GM19438 (cell line): ENCODE data around the gene NTN1.

Source experiments
- ATAC-seq: cut with Tn5 transposase; IDR thresholded peaks from one replicate; pipeline ENCODE4 v1.9.1; 2021; ENCODE audit warnings: low read depth; ENCODE audit not compliant: unreplicated experiment

NTN1 gene

GRCh38 chr17:9209781-9210370 lies 188.6 kb downstream of the NTN1 start:
- ATAC-seq, result no peak

DNA sequence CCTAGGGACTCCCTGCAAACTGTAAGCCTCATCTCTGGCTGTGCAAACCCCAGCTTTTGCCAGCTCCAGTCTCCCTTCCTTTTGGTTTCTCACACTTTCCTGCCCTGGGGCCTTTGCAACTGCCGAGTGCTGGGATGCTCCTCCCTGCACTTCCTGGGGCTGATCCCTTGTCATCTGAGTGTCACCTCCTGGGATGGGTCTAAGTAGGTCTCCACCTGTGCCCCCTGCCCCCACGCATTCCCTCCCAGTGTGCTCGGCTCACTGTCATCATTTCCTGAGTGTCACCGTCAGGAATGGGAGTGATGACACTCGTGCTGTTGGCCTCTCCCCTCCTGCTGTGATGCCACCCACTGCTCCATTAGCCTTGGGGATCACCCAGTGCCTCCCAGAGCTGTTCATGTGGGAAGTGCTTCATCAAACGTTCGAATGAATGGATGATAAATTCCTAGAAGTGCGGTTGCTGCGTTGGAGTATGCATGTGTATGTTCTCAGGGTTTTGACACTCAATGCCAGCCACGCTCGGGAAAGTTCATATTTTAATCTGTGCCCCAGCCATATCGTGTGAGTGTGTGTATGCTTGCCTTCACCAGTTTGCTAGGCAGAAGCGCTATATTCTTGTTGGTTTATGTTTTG lies 189.9 kb downstream of the NTN1 start:
- no peak for ATAC-seq

DNA sequence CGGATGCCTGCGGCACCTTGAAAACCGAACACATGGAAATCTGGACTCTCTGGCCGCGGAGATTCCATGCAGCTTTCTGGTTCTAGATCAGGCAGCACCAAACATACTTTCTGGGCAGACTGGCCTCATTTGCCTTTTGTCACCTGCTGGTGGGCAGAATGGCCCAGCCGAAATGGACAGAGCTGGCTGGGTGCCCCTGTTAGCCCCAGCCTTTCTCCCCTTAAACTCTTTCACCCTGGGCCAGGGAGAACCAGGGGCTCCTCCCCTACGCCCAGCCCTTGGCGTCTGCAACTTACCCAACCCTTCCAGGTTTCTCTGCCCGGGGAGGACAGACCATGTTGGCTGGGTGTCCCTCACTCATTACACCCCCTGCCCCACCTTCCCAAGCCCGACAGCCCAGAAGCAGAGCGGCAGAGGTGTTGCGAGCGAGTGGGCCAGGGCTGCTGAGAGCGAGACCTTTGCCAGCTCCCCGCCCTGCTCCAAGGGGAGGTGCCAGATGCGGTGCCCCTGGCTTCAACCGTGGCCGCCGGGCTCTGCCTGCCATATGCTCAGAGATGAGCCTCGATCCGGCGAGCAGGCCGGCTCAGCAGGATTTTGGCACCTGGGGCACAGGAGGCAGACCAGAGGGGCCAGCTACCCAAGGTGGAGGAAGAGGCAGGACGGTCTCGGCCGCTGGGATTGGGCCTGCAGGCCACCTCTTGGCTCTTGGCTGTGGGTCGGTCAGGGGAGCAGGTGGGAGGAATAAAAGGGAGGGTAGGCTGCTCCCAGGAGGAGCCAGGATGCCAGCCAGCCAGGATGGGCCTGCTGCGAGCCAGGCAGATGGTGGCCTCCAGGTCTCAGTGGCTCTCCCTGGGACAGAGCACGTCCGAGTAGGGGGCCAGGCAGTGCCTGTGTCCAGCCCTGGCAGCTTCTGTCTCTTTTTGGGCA lies 191.3 kb downstream of the NTN1 start:
- ATAC-seq, result no peak

DNA sequence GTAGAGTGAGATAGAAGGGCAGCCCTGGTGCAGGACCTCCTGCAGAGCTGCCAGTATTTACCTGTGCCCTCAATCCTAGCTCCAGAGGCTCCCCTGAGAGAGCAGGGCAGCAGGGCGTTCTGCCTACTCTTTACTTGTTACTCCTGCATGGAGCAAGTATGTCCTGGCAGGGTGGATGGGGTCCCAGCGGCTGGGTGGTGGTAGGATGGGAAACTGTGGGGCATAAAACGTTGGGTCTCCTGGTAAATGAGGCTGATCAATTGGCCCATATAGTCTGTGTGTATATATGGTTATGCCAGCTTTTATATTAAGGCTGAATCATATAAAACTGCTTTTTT lies 192.0 kb downstream of the NTN1 start:
- no peak for ATAC-seq

- ATAC-seq, result no peak
Measured at GRCh38 chr17:9215465-9215864, 194.2 kb downstream of the NTN1 start.

GRCh38 chr17:9217151-9218056 lies 196.1 kb downstream of the NTN1 start:
- ATAC-seq, result no peak

GRCh38 chr17:9218064-9218635 lies 196.8 kb downstream of the NTN1 start:
- no peak for ATAC-seq

GRCh38 chr17:9218911-9219310 lies 197.6 kb downstream of the NTN1 start:
- no peak for ATAC-seq

DNA sequence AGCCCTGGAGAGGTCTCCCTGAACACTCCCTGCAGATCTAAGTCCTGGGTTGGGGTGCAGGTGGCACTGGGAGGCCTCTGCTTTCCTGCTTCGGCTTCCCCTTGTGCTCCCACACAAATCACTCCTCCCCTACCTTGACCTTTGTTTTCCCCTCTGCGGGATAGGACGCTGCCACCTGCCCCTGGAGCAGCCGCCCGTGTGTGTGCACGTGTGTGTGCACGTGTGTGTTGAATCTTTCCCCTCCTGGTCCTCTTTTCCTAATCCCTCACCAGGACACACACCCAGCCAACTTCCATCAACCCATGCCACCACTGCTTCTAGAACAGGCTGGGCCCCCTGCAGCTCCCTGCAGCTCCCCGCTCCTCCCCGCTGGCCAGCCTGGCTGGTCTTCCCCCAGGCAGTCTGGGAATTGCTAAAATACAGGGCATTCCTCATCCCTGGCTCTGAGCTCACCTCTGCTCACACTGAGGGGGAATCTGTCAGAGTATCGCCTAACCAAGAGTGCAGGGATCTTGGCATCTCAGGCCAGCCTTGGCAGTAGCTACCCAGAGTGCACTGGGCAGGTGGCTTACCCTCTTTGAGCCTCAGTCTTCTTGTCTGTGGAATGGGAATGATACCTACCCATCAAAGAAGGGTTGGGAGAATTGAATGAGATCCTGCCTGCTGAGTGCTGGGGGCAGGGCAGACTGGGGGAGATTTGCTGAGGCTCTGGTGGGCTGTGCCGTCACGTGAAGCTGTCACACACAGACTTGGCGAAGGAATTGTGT lies 198.5 kb downstream of the NTN1 start:
- ATAC-seq, result no peak

DNA sequence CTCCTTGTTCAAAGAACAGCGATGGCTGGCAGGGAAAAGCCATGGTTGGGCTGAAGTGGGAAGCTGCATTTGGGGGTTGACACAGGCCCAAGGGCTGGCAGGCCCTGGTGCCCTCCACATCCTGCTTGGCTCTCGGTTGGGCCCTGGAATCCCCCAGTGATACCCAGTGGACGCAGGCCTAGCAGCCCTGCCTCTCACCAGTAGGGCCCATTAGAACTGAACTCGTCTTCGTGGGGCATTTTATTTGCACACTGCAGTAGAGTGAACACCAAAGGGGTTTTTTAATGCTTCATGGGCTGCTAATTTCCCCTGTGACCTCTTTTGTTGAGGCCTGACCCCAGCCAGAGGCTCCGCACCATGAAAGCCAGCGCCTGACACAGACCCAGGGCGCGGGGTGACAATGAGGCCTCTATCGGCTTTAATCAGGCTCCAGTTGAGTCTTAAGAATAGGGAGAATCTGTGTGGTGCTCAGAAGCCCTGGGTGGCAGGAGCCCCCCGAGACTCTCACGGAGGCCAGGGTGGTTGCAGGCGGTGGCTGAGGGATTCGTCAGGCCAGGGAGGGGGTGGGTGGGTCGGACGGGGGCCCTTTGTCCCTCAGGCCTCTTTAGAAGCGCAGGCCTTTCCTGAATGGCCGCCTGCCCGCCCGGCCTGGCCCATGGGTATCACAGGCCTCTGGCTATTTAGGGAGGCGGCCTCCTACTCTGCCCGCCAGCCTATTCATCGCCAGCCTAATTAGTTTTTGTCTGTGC lies 199.3 kb downstream of the NTN1 start:
- no peak for ATAC-seq

DNA sequence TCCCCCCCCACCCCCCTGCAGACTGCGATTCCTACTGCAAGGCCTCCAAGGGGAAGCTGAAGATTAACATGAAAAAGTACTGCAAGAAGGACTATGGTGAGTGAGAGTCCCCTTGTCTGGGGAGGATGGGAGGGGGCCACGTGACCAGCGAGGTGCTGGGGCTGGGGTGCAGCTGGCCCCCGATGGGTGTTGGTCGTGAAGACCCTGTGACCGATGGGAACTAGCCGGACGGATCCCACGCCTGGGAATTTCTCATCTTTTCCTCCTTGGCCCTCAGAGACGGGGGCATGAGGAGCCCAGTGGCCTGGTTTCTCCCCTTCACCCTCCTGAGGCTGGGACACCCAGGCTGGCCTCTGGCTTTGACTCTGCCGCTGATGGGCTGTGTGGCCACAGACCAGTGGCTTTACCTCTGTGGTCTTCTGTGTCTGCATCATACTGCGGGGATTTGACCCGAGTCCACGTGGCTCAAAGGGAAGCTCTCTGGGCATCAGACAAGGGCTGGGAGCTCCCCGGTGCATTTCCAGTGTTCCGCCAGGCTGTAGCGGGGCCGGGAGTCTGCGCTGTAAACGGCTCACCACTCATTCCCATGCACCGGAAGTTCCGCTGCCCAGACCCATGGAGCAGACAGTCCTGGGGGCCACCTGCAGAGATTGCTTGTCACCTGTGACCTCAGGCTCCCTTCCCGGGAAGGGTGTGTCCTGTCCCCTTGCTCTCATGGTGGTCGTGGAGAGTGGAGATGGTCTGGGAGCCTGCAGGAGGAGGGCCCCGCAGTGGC lies 200.0 kb downstream of the NTN1 start:
- no peak for ATAC-seq

DNA sequence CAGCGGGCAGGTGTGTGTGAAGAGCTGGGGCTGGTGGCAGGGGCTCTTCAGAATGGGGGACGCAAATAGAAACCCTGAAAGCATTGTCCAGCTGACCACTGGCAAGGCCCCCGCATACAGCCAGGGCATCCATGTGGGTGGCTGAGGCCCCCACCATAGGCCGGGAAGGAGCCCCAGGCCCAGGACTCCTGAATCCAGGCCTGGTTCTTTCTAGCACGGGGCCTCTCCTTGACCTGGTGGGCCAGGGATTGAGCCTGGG lies 200.5 kb downstream of the NTN1 start:
- ATAC-seq, result no peak

GRCh38 chr17:9223531-9223930 lies 202.2 kb downstream of the NTN1 start:
- no peak for ATAC-seq

- no peak for ATAC-seq
Measured at GRCh38 chr17:9224485-9224884, 203.2 kb downstream of the NTN1 start.

DNA sequence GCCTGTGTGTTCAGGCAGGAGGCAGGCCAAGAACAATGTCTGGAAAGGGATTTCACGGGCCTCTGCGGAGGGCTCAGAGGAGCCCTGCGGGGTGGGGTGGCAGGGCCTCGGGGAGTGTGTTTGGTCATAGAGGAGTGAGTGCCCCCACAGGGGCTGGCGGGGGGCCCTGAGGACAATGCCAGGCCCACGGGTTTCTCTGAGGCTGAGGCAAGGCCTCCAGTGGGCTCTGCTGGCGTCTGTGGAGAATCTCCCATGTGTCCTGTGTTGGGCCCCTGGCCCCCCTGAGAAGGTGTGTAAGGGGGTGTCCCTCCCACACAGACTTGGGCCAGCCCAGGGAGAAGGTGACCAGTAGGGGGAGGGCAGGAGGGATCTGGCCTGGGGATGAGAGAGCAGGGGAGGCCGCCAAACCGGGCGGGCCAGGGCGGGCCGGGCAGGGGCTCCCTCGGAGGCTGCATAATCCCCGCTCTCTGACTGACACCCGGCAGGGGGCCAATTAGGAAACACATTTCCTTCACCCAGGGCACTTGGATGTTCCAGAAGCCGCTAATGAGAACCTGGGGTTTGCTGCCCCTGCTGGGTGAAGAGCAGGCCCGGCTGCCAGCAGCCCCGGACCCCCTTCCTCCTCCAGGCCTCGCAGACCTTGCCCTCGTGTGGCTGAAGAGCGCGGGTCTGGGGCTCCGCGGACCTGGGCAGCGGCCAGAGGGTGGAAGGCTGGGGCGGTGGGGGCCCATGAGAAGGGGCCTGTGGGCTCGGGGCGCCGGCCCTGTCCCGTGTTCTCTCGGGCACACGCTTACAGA lies 204.2 kb downstream of the NTN1 start:
- no peak for ATAC-seq

DNA sequence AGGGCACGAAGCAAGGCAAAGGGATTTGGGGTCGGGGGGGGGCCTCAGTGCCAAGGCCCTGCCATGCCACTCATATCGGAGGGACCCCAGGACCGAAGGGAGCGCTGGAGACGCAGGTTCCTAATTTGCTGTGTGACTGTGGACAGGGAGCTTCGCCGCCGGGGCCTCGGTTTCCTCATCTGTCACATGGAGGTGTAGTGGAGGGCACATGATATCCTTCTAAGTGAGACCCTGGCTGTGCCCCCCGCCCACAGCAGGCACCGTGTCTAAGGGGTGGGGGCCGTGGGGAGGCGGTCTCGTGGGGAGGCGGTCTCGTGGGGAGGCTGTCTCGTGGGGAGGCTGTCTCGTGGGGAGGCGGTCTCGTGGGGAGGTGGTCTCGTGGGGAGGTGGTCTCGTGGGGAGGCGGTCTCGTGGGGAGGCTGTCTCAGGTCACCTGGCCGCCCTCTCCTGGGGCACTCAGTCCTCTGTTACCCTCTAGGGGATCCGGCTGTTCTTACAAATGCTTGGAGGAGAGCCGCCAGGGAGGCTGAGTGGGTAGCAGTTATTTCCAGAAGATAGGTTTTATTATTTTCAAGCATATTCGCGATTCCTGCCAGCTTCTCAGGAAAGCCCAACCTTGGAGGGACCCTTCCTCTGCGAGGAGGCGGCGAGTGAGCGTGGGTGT lies 205.0 kb downstream of the NTN1 start:
- ATAC-seq, result no peak

GRCh38 chr17:9226794-9227135 lies 205.5 kb downstream of the NTN1 start:
- ATAC-seq, result no peak
